Pericardium fibroblast (primary cell): ENCODE results near the gene MDK. TPM values are rescaled to one million over a fixed set of nuclear protein-coding genes. Genes with fewer than 3 reads are reported as not detected.

Experiments used
- total RNA-seq: library from RNA; depleted of rRNA; stranded (reverse); fragments of >200 nt; gene quantifications from 2 replicates; pipeline ENCODE4 v1.2.3, GENCODE V29; 2015

Gene MDK, protein sequence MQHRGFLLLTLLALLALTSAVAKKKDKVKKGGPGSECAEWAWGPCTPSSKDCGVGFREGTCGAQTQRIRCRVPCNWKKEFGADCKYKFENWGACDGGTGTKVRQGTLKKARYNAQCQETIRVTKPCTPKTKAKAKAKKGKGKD
- 62.3 and 127 TPM in 2 replicates for total RNA-seq

DNA sequence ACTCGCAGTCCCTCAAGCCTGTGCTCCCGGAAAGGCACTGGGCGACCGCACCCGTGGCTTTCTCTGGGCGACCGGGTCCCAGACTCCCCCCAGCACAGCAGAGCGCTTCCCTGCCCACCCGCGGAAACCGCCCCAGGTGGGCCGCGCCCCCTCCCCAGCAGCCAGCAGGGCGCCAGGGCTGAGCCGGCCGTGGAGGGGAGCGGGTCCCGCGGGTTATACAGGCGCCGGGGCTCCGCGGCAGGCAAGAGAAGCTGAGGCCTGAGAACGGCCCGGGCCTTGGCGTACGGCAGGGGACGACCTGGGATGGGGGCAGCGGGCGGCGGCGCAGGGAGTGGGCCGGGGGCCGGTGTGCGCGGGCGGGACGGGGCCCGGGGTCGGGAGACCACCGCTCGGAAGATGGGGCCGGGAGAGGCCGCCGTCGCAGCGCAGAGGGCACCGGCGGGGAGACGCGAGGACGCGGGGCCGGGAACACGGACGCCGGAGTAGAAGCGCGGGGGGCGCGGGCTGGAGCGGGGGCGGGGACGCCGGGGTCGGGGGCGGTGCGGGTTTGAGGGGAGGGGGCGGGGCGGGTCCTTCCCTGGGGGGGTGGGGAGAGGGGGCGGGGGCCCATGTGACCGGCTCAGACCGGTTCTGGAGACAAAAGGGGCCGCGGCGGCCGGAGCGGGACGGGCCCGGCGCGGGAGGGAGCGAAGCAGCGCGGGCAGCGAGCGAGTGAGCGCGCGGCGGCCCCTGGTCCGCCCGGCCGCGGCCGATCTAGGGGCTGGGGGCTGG lies at the start of gene MDK:
Gene MDK (plus strand): TSS at position 622 of the 771 bp plus-strand sequence. CDS start 389 bp downstream, outside the sequence.

DNA sequence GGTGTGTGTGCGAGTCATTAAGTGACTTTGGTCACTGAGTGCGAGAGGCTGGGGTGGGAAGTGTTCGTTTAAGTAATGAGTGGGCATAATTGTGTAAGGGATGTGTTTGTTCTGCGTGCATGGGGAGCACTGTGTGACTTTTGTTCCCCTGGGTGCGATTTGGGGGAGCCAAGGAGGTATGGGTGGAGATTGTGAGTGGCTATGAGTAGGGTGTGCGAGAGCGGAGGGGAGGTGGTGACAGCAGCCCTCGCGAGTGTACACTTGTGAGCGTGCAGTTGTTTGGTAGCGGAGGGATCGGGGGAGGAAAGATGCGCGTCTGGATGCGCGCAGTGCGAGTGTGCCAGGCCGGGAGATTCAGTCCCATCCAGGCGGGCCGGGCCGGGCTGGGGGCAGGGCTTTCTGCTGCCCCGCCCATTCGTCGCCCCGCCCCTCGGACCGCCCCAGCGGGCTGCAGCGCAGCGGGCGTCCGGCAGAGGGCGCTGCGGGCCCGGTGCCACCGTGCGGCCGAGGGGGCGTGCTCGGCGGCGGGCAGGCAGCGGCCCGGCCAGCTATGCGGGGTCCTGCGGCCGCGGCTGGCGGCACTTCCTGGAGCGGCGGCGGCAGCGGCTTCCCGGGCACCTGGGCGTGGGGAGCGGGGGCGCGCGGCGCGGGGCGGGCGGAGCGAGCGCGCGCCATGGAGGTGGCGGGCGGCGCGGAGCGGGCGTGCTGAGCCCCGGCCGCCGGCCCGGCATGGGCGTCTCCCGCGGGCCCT lies 34.4 kb upstream of the MDK start, which contains the start of gene DGKZ:
Gene DGKZ (plus strand): TSS at position 578 of the 751 bp plus-strand sequence. CDS start 197 bp downstream, outside the sequence.

DNA sequence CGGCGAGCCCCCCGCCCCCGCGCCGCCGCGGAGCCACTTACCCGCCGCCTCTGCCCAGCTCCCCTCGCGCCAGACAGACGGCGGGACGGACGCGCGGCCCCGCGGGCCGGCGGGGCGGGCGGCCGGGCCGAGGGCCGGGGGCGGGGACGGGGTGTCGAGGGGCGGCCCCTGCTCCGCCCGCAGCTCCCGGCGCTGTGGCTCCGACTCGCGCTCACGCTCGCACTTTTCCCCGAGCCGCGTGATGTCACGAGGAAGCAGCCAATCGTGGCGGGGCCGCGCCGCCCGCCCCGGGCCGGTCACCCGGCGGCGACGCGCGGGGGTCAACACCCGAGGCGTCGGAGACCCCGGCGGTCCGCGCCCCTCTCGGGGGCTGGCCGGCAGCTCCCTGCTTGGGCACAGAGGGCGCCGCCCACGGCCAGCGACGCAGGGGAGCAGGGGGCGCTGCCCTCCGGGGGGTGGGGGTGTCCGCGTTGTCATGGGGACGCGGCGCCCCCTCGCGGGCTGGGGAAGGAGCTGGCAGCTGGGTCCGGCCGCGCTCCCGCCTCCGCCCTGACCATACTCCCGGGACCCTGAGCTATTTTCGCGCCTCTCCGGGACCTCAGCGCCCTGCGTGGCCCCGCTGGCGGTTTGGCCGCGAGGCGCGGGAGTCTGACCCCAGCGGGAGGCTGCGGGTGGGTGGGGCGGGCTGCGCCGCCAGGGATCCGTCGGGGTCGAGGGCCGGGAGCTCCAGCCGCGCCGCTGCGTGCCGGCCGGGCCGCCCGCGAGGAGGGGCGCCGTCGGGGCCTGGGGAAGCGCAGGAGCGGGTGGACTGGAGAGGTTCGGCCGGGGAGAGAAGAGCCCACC lies 10.3 kb downstream of the MDK start, which contains the start of gene CHRM4:
Gene CHRM4 (minus strand): TSS at position 199 of the 843 bp plus-strand sequence. CDS start 5,219 bp downstream, outside the sequence.

Other genes starting within 250 kb of the MDK start
- gene CREB3L1, start 104.0 kb upstream of the MDK start, total RNA-seq = 55.3 and 60.9 TPM in 2 replicates
- 37.0 and 44.6 TPM in 2 replicates for gene DGKZ, start 34.2 kb upstream of the MDK start, total RNA-seq
- gene CHRM4, start 10.1 kb downstream of the MDK start, total RNA-seq = 0.12 TPM in 1 of 2 replicates, not detected in the other
- gene AMBRA1, start 212.4 kb downstream of the MDK start, total RNA-seq = 12.4 and 12.7 TPM in 2 replicates
- gene HARBI1, start 235.6 kb downstream of the MDK start, total RNA-seq = 2.0 and 3.9 TPM in 2 replicates
- gene ATG13, start 235.9 kb downstream of the MDK start, total RNA-seq = 60.8 and 75.5 TPM in 2 replicates